ENCODE measurements around the gene ESRP2.

DNA sequence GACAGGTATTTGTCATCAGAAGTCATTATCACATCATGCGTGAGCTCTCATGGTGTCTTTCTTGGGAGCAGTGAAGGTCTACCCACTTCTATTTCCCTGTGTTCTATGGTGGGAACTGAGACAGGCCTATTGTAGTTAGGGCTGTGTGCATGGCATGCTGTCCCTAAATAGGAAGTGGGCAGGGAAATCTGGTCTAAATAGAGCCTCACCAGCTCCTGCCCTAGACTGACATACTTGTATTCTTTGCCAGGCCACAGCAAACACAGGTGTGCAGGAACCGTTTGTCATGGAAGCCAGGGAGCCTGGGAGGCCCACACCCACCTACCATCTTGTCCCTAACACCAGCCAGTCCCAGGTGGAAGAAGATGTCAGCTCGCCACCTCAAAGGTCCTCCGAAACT, 38.5 kb upstream of the ESRP2 start:
- TF ChIP-seq, protein P1, sequence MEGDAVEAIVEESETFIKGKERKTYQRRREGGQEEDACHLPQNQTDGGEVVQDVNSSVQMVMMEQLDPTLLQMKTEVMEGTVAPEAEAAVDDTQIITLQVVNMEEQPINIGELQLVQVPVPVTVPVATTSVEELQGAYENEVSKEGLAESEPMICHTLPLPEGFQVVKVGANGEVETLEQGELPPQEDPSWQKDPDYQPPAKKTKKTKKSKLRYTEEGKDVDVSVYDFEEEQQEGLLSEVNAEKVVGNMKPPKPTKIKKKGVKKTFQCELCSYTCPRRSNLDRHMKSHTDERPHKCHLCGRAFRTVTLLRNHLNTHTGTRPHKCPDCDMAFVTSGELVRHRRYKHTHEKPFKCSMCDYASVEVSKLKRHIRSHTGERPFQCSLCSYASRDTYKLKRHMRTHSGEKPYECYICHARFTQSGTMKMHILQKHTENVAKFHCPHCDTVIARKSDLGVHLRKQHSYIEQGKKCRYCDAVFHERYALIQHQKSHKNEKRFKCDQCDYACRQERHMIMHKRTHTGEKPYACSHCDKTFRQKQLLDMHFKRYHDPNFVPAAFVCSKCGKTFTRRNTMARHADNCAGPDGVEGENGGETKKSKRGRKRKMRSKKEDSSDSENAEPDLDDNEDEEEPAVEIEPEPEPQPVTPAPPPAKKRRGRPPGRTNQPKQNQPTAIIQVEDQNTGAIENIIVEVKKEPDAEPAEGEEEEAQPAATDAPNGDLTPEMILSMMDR (conservative IDR thresholded peaks at IDR 0.05; ENCODE audit: low read length) = no peak
- no peak for TF ChIP-seq EZH2phosphoT487 (IDR thresholded peaks at IDR 0.05; ENCODE audit: borderline replicate concordance)
